Fibroblast of villous mesenchyme (primary cell): ENCODE results near the gene ZNF433. TPM values are rescaled to one million over a fixed set of nuclear protein-coding genes. Genes with fewer than 3 reads are reported as not detected.
A peak's percentile ranks its signal among the peaks of the same experiment; 100 is the strongest.

Experiments
- DNase-seq: peaks from one replicate; pipeline ENCODE4 v3.0.0-alpha.2; 2010; ENCODE audit warnings: low read depth
- H3K4me3 ChIP-seq: 2 replicates; pipeline ENCODE4 v1.5.1; 2011; ENCODE audit warnings: low read depth, mild to moderate bottlenecking, low read length
- CTCF ChIP-seq: IDR thresholded peaks from 2 replicates; pipeline ENCODE4 v1.5.1; 2012; ENCODE audit warnings: low read depth, mild to moderate bottlenecking, low read length; ENCODE audit not compliant: insufficient read depth
- small RNA-seq: library from RNA; depleted of rRNA; stranded (forward); fragments of <200 nt; gene quantifications from one replicate; pipeline ENCODE3, GENCODE V24; 2012
- total RNA-seq: library from RNA; depleted of rRNA; stranded (reverse); fragments of >200 nt; gene quantifications from 2 replicates; pipeline ENCODE4 v1.2.3, GENCODE V29; 2012

Gene ZNF433
- total RNA-seq, 1 donor, result 1.3 TPM

GRCh38 chr19:11973019-11973810, 62.3 kb downstream of the ZNF433 start:
- no peak for DNase-seq

GRCh38 chr19:11971041-11971440, 64.4 kb downstream of the ZNF433 start:
- TF ChIP-seq CTCF, result no peak
- DNase-seq, result no peak
- no peak overlapping the region for H3K4me3 ChIP-seq

More at GRCh38 chr19:11973019-11973810, 62.3 kb downstream of the ZNF433 start:
- H3K4me3 ChIP-seq, result no peak overlapping the region
- no peak for TF ChIP-seq CTCF

- no peak for DNase-seq
- H3K4me3 ChIP-seq, result no peak overlapping the region
- no peak for TF ChIP-seq CTCF
Measured at GRCh38 chr19:11970174-11970573, 65.3 kb downstream of the ZNF433 start.

- no peak for TF ChIP-seq CTCF
- peak; percentile 64 for DNase-seq
Measured at GRCh38 chr19:11964858-11965645, 70.4 kb downstream of the ZNF433 start, which contains the start of gene ZNF763. Gene ZNF763, plus strand, starts transcription at chr19:11965040. Its CDS starts 169 bp downstream, at chr19:11965209.

More at GRCh38 chr19:11964858-11965645, 70.4 kb downstream of the ZNF433 start, which contains the start of gene ZNF763:
- H3K4me3 ChIP-seq, result peak within 1 kb of the TSS; percentile 71

Small RNA genes lying within 50 kb of the gene (small RNA-seq; reads per million reads assigned to genes)
- not detected for gene RNA5SP464
- gene RNA5SP465, result not detected
- gene RNA5SP466, result not detected

Other genes starting within 250 kb of the ZNF433 start
- gene ZNF491, start 237.2 kb downstream of the ZNF433 start, total RNA-seq, result 1.3 and 2.2 TPM in 2 replicates
- 6.8 and 9.5 TPM in 2 replicates for gene ZNF440, start 221.4 kb downstream of the ZNF433 start, total RNA-seq
- gene ZNF439, start 187.0 kb downstream of the ZNF433 start, total RNA-seq, result 2.6 and 4.3 TPM in 2 replicates
- gene ZNF69, start 147.9 kb downstream of the ZNF433 start, total RNA-seq, result 8.1 and 12.1 TPM in 2 replicates
- 6.9 and 7.7 TPM in 2 replicates for gene ZNF700, start 110.6 kb downstream of the ZNF433 start, total RNA-seq
- 0.32 and 0.86 TPM in 2 replicates for gene ZNF763, start 70.6 kb downstream of the ZNF433 start, total RNA-seq
- under 0.01 TPM in 2 replicates for gene ZNF878, start 17.3 kb upstream of the ZNF433 start, total RNA-seq
- 1.3 and 1.7 TPM in 2 replicates for gene ZNF844, start 29.1 kb upstream of the ZNF433 start, total RNA-seq
- gene ZNF20, start 104.7 kb upstream of the ZNF433 start, total RNA-seq, result 3.5 and 6.0 TPM in 2 replicates
- gene ZNF625, start 121.1 kb upstream of the ZNF433 start, total RNA-seq, result 10.3 and 14.7 TPM in 2 replicates
- gene ZNF136, start 127.4 kb upstream of the ZNF433 start, total RNA-seq, result 5.2 and 8.2 TPM in 2 replicates